Measurements from ENCODE around the gene PKHD1.

- TF ChIP-seq POLR2AphosphoS5 (IDR thresholded peaks at IDR 0.05; ENCODE audit: low read depth, low read length) = no peak
- no peak for TF ChIP-seq SIN3A (IDR thresholded peaks at IDR 0.05; ENCODE audit: borderline replicate concordance, insufficient read depth, low read length)
- TF ChIP-seq TAF1 (IDR thresholded peaks at IDR 0.05; ENCODE audit: borderline replicate concordance, insufficient read depth, low read length) = no peak
- TF ChIP-seq REST (IDR thresholded peaks at IDR 0.05; ENCODE audit: insufficient read depth in 1 of 2, low read depth in 2 of 2, low read length in 2 of 2) = no peak
- no peak for TF ChIP-seq FOXP2 (optimal IDR thresholded peaks at IDR 0.05; ENCODE audit: borderline replicate concordance, extremely low read depth, extremely low read length, insufficient read depth)
Observed at GRCh38 chr6:51574040-51574439, 513.4 kb downstream of the PKHD1 start.
